Hippocampal formation (tissue), 2 donors: ENCODE data around the gene RPS6KA6.

Experiments used
- DNase-seq, 2 donors: peaks; one replicate each; lab custom pipeline; 2025; lab: John Stamatoyannopoulos, UW

Gene RPS6KA6

DNA sequence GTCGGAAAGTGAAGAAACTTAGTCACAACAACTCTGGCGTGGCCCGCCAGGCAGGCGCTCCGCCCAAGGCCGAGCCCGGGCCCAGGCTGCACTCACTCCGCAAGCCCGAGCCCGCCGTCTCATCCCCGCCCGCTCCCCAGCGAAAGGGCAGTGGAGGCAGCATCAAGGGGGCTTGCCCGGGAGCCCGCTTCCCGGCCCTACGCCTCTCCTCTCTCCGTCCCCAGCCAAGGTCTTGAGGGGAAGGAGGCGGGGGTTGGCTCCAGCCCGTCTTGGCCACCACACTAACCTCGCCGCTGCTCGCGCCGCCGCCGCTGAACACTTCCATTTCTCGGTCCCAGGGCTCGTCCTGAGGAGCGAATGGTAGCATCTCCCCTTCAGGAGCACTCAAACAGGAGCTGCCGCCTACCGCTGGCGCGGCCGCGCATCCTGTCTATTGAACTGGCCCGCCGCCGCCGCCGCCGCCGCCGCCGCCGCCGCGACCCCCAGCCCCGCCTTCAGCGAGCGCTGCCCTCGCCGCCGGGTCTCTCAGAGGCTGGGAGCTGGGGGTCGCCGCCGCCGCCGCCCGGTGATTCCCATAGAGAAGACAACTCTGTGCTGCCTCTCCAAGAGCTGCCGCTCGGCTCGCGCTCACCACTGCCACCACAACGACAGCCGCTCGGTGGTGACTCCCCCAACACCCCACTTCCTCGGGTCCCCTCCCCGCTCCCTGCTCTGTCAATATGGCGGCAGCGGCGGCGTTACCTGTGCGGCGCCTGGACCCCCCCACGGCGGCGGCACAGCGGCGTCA, at the start of gene RPS6KA6:
Gene RPS6KA6 (minus strand): TSS at position 667 of the 787 bp plus-strand sequence. CDS start 300 bp downstream, at position 367.
- DNase-seq: peak in 1 of 2 donors; percentile 14

DNA sequence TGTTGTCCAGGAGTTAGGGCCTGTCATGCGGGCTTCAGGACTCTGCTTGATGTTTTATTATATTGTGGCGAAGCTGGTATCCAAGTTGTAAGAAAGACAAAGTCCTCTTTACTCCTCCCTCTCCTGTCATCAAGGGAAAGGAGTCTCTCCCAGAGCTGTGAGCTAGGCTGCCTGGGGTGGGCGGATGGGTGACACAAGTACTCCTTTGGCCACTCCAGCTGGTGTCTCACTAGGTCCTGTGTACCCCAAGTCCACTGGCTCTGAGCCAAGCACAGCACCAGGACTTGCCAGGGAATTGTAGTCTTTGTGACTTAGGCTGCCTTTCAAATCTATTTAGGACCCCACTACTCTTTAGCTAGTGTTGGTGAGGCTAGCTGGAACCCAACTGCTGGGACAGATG, 36.7 kb upstream of the RPS6KA6 start:
- no peak for DNase-seq

DNA sequence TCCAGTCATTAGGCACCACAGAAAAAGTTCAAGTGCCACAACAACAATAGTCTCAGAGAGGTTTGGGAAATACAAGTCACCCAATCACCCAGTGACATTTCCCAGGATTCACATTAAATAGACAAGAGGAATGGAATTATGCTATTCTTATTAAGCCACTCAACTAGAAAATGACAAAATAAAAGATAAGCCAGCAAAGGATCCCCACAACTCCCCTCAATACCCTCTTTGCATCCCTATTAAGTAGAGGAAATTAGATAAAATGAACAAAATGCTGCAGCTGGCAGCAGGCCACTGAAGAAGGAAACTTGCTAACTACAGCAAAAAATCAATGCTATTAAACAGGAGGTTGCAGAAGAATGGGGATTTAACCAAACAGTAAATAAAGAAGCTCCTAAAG, 35.3 kb upstream of the RPS6KA6 start:
- no peak for DNase-seq

DNA sequence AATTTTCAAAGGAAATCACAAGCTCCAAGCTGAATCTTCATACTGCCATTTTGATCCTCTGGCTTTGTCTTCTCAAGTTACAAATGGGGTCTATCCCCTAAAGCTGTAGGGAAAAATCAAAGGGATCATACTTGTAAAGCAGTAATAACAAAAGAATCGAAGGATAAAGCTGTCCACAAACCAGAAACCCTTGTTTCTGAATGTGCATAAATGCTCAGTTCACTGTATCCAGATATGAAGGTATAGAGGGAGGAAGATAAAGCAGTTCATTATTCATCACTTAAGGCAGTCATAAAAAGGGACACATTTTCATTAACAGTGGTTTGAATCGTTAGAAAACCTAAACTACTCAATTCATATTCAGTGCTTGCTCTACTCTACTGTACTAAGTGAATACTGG, 33.2 kb upstream of the RPS6KA6 start:
- no peak for DNase-seq

DNA sequence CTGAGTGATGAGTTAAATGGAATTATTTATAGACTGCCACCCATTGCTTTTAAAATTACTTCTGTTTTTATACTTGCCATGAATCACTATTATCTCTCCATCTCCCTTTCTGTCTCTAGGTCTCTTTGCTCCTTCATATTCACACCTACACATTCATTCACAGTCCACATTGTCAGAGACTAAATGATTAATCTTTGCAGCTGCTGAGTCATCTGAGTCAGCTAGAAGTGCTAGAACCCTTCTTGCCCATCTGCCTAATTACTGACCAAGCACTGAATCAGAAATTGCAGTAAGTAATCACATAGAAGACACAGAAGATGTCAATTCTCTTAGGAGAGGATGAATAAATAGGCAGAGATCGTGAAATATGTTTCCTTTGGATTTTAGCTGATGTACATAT, 31.6 kb upstream of the RPS6KA6 start:
- no peak for DNase-seq

DNA sequence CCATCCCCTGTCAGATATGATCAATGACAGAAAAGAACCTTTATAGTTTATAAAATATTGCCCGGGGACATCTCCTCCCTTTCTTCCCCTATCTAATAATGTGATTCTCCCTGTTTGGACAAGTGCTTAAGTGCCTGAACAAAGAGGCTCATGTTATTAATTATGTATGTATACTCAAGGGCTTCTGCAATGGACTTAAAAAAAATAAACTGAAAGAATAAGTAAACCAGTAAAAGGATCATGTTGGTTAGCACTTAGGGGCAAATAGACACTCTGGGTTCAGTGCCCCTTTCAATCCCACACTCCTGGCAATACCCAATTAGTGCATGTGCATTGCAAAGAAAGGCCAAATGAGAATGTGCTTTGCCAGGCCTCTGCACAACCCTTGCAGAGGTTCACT, 30.7 kb upstream of the RPS6KA6 start:
- DNase-seq: no peak

DNA sequence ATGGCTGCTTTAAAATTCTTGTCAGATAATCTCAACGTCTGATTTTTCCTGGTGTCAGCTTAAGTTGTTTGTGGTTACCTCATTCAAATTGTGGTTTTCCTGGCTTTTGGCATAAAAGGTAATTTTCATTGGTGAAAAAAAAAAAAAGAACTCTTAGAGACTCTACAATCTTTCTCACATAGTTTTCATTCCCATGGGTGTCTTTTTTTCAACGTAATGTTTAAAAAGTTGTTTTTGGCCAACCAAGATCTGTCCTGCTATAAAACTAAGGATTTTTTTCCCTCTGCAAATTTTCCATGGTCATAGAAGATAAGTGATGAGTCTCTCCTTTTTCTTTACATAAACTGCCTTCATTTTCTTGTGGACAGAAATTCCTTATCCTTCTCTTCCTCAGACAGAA, 28.9 kb upstream of the RPS6KA6 start:
- no peak for DNase-seq

DNA sequence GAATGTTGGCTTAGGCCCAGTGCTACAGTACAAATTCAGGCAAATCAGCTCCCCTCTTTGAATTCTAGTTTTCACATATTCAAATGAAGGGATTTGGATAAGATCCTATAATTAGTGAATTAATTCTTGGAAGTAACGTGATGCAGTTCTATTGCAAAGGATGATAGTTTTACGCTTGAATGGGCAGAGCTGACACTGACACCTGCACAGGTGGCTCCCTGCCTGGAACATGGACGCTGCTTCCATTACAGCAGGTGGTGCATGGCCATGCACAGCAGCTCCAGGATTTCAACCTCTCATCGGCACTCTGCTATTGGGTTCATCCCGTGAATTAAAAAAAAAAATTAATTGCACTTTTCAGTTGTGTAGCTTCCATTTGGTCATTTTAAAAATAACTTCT, 28.4 kb upstream of the RPS6KA6 start:
- DNase-seq: no peak

DNA sequence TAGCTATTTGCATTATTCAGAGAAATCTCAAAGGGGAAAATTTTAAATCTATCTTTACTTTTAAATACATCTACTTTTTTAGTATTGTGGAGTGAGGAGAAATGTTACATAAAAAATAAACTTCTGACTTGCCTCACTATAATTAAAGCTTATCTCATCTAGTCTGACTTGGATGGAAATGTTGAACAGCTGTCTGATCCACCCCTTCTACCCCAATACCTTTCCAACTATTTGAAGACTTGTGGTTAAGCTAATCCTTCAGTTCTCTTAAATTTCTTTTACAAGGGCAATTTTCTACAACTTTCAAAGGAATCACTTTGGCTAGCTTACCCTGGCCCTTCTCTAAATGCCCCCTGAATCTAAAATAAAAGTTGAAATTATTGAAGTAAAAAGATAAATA, 17.3 kb upstream of the RPS6KA6 start:
- DNase-seq: no peak

DNA sequence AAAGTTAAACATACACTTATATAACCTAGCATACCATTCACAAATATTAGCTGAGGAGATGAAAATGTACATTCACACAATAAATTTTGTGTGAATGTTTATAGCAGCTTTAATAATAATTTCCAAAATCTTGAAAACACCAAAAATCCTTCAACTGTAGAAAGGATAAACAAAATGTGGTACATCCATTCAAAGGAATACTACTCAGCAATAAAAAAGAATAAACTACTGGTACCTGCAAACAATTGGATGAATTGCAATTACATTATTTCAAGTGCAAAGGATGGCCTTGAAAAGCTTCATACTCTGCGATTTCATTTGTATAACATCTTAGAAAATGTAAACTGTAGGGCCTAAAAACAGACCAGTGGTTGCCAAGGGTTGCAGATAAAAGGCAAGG, 11.7 kb upstream of the RPS6KA6 start:
- no peak for DNase-seq

DNA sequence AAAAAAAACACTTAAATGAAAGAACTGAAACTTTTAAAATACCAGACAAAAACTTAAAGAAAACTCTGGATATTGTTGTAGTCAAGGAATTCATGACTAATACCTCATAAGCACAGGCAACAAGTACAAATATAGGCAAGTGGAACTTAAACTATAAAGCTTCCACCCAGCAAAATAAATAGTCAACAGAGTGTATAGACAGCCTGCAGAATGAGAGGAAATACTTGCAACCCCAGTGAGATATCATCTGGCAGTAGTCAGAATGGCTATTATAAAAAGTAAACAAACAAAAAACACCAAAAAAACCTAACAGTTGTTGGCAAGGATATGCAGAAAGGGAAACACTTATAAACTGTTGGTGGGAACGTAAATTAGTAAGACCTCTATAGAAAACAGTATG, 9.6 kb upstream of the RPS6KA6 start:
- no peak for DNase-seq

DNA sequence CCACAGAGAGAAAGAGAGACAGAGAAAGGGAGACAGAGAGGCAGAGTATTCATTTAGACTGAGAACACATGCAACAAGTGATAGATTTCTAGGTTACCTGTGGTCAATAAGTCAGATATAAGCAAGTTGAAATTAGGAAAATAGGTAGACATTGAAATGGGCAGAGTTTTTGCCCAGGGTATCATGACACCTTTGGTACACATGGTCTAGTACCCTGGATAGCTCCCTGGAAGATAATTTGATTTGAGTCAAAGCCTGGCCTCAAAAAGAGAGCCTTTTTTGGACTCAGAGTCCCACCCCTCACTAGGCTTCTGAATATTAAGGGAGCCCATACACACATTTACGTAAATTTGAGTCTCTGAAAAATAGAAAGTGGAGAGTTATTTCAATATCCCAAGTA, 4.0 kb upstream of the RPS6KA6 start:
- DNase-seq: no peak

DNA sequence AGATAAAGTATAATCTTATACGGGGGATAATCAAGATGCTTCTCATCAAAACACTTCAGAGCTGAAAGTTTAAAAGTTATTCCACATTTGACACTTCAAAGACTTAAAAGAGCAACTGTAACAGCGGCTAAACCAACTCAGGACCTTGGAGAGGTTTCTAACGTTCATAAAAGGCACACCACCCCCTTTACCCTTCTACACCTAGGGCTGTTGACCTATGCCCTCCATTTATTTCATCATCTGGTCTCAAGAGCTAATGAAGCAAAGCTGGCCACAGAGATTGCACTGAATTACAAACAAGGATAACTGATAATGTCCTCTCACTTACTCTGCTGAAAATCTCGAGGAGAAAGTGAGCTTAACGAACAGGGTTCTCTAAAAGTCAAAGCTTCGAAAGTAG, 1.1 kb upstream of the RPS6KA6 start:
- no peak for DNase-seq

DNA sequence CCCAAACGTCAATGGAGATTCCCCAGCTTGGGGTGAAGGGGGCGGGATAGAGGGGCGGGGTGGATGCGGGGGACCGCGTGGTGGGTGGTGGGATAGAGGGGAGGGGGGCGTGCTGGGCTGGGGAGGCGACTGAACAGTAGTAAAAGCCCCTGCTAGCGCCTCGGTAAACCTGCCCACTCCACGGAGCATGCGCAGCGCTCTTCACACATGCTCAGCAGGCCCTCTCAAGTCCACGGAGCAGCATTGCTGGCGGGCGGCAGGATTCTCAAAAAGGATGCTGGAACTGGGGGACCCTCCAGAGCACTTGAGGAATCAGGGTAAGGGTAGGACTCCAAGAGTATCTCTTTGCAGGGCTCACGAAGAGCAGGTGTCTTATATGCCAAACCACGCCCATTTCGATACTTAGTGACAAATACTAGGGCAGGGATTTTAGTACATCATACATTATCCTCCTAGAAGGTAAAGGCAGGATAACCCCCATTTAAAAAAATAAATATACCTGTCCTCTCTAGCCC, 378 bp upstream of the RPS6KA6 start:
- peak in 1 of 2 donors; percentile 3 for DNase-seq

DNA sequence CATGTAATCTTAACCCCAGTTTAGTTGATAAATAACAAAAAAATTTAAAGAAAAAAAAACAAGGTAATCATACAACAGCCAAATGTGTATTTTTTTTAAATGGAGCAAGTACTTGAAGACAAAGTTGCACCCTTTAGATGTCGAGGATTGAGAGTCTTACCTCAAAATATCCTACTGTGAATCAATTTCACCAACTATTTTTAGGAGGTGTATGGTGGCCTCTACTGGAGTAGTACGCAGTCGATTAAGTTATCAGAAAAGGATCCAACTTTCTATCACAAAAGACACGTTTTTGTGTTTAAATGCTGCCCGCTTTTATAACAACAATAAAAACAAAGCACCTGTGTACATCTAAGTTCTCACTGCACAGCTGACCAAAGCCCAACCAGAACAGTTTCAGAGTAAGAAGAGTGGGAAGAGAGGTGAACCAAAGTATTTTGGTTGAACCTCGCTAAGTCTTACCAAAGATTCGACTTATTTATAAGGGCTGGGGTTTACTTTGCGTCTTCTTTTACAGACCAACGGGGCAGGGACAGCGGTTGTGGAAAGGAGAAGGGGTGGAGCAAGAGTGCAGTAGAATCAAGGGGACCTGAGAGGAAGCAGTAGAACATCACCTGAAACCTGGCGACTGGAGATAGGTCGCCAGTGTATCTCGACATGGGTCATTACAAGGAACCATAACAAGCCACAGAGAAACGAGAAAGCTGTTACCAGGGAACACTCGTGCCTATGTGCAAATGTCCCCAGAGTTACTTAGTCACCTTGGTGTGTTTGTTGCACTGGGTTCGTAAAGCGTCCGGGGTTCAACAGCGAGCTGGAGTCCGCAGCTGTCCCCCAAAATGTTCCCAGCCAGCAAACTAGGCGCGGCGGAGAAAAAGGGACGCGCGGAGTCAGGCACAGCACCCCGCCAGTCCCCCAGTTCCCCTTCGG, 1.1 kb downstream of the RPS6KA6 start:
- no peak for DNase-seq

DNA sequence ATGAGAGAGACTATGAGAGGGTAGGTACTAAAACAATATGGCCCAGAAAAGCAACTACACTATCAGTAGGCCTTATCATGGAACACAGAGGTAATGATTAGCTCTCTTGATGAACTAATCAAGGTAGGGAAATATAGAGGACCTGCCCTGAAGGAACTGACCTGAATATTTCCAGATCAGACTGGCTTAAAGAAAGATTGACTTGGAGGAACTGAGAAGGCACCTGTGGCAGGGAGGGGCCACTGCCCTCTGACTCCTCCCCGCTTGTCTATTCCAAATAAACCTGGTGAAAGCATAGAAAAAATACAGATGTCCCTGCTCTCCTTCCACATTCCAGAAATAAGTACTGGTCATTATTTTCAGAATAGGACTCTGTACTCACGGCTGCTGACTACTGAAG, 5.5 kb downstream of the RPS6KA6 start:
- no peak for DNase-seq

DNA sequence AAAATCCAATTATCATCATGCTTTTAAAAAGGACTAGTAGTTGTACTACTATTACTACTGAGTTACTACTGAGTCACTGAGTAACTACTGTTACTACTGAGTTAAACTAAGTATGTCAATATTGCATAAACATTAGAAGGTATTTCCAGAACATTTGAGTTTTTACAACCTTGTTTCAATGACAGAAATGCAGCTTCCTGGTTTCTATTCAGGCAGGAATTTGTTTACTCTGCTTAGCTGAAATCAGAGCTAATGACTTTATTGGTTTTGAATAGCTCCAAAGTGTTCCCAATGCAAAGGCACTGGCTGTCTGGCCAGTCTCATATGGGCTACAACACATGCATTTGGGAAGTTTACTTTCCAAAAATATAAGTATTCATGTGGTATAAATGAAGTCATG, 12.0 kb downstream of the RPS6KA6 start:
- no peak for DNase-seq

DNA sequence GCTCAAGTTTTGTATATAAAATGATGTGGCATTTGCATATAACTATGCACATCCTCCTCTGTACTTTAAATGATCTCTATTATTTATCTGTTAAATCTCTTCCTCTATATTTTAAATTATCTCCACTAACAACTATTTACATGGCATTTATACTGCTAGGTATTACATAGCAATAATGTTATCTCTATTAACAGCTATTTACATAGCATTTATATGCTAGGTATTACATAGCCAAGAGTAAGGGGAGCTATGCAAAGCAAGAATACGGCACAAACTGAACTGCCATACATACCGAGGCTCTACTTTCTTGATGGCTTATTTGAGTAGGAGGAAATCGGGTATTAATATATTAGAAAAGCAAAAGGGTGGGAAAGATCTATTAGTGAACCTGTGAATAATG, 12.7 kb downstream of the RPS6KA6 start:
- DNase-seq: no peak

DNA sequence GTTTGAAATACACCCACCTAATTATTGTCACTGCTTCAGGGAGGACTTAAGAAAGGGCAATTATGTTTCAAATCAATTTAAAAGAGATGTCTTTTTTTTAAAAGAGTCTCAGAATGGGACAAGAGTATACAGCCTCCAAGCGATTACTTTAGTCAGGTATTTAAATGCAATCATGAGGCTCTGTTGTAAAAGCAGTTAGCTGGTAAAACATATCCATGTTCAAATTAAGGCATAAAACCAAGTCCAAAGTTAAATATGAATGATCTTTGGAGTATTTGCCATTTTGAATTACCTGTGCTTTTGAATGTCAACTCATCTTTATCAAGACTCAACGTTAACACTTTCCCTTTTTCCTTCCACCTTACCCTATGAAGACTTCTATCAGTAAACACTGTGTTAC, 13.7 kb downstream of the RPS6KA6 start:
- DNase-seq: no peak

DNA sequence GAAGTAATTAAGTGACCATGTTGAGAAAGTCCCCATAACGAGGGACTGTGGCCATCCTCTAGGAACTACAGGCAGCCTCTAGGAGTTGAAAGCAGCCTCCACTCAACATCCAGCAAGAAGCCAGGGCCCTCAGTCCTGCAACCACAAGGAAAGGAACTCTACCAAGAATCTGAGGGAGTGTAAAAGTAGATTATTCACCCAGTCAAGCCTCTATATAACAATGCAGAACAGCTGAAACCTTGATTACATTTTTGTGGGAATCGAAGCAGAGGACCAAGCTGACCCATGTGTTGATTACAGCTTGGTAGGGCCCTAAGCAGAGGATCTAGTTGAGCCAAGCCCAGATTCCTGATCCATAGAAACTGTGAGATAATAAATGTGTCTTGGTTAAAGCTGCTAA, 17.1 kb downstream of the RPS6KA6 start:
- no peak for DNase-seq

DNA sequence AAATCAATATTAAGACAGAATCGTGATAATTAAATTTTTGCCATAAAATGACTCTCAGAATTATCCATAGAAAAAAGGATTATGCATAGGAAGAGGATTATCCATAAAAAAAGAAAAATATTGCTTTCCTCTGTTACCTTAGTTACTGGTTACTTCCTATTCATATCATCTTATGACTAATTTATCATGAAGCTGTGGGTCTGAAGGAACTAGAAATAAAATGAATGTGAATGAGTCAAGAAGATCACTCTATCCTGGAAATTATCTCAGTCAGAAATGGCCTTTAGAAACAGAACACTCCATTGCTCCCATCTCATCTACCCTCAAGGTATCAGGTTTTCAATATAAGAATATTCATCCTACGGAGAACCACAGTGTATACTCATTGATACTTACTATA, 19.4 kb downstream of the RPS6KA6 start:
- no peak for DNase-seq

DNA sequence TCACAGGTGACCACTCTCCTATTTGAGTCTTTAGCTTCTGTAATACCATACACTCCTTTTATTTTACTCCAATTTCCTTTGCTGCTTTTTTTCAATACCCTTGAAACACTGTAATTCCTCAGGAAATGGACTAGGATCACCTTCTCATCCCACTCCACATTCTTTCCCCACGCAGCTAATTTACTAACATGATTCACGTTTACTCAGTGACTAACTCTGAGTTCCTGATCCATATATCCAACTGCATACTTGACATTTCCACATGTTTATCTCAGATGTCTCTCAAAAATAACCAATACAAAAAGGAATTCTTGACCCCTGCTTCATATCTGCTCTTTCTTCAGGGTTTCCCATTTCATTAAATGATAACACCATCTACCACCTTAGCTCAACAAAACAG, 19.9 kb downstream of the RPS6KA6 start:
- DNase-seq: no peak

DNA sequence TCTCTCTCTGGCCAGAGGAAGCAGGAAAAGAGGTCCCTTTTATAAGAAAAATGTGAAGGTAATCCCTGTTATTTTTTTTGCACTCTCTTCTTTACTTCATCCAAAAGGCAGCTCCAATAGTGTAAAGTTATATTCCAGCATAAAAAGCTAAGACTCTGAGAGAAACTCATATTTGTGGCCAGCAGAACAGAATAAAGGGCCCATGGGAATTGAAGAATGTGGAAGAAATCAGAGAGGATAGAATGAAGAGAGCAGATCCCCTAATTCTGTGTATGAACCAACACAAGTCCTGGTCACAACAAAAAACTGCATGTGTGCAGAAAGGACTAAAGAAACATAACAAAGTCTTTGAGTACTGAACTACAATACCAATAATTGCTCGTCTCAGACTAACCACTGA, 22.3 kb downstream of the RPS6KA6 start:
- no peak for DNase-seq
